ENCODE measurements around the gene PACRG. TPM values are rescaled to one million over a fixed set of nuclear protein-coding genes. Genes with fewer than 3 reads are reported as not detected.

The PACRG gene
- polyA plus RNA-seq, 1 of the 3 experiments (the other 2 are of a cell fraction), result 0.56 TPM

DNA sequence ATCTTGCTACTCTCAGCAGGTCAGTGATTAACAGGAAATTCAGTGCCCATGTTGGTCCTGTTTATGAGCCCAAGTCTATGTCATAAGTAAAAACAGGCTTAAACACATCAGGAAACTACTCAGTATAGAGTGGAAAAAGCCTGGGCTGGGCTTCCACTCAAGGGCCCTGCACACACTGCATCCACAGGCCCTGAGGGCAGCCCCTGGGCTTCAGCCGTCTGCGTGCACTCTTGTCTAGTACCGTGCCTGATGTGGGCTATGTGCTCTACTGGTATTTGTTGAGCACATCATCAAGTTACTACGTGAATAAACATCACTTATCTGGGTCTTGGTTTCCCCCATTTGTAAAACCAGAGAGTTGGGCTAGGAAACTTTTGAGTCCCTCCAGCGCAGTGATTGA is 135.2 kb downstream of the PACRG start (continued):
- no peak for TF ChIP-seq EZH2phosphoT487 (IDR thresholded peaks at IDR 0.05; ENCODE audit: borderline replicate concordance, low read depth)
- no peak for TF ChIP-seq FOXJ3 (CRISPR knock-in tag; IDR thresholded peaks at IDR 0.05)
- no peak for TF ChIP-seq POLR2AphosphoS5 (IDR thresholded peaks at IDR 0.05; ENCODE audit: low read depth, low read length)
- no peak for TF ChIP-seq GABPA (IDR thresholded peaks at IDR 0.05; ENCODE audit: low read depth)
- TF ChIP-seq TEAD4 (IDR thresholded peaks at IDR 0.05; ENCODE audit: borderline replicate concordance, insufficient read depth), result no peak
- no peak for TF ChIP-seq EP300 (IDR thresholded peaks at IDR 0.05; ENCODE audit: borderline replicate concordance in 1 of 2, low read depth in 1 of 2, low read length in 1 of 2)
- no peak for TF ChIP-seq FOXM1 (IDR thresholded peaks at IDR 0.05; ENCODE audit: low read depth)
- TF ChIP-seq RFX5 (IDR thresholded peaks at IDR 0.05; ENCODE audit: low read length), result no peak
- TF ChIP-seq, protein P1, sequence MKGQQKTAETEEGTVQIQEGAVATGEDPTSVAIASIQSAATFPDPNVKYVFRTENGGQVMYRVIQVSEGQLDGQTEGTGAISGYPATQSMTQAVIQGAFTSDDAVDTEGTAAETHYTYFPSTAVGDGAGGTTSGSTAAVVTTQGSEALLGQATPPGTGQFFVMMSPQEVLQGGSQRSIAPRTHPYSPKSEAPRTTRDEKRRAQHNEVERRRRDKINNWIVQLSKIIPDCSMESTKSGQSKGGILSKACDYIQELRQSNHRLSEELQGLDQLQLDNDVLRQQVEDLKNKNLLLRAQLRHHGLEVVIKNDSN (IDR thresholded peaks at IDR 0.05; ENCODE audit: borderline replicate concordance, low read depth), result no peak
- TF ChIP-seq MXI1 (IDR thresholded peaks at IDR 0.05; ENCODE audit: low read depth, low read length), result no peak
- TF ChIP-seq GATA2 (CRISPR knock-in tag; IDR thresholded peaks at IDR 0.05), result no peak
- no peak for TF ChIP-seq MEF2A (IDR thresholded peaks at IDR 0.05; ENCODE audit: borderline replicate concordance, low read depth)

- H3K27ac ChIP-seq (ENCODE audit: low read depth in 2 of 2, low read length in 1 of 2), result no peak overlapping the region
- H3K79me2 ChIP-seq (ENCODE audit: insufficient read depth), result no peaks in the 10 kb centered on the region
- H2AFZ ChIP-seq (ENCODE audit: low read depth), result no peak overlapping the region
- no peak overlapping the region for H3K4me2 ChIP-seq
- H3K27me3 ChIP-seq (ENCODE audit: insufficient read depth), result no peaks in the 10 kb centered on the region
- ChIA-PET POLR2A (no interaction called here), CTCF (no interaction called here)
- H3K36me3 ChIP-seq (replicated peaks in 1 of 2; ENCODE audit: control insufficient read depth in 1 of 2, insufficient read depth in 2 of 2, low read length in 1 of 2), result no peaks in the 10 kb centered on the region
- H3K9me2 ChIP-seq, result no peaks in the 10 kb centered on the region
- H3K4me1 ChIP-seq (ENCODE audit: control insufficient read depth in 1 of 2, insufficient read depth in 2 of 2, low read depth in 1 of 2, low read length in 1 of 2), result peaks cover 0 to 4% of the 10 kb centered on the region in 2 experiments; a peak in 1 of 4 replicates
- H3K4me3 ChIP-seq (ENCODE audit: low read depth in 2 of 2, low read length in 1 of 2), result no peak overlapping the region
- H3K9me3 ChIP-seq, result no peaks in the 10 kb centered on the region
- H4K20me1 ChIP-seq (ENCODE audit: insufficient read depth), result no peaks in the 10 kb centered on the region
- 70% methylated on average over 1 of the region's 1 CpG for WGBS (ENCODE audit: low lambda C conversion rate)
- TF ChIP-seq TCF12 (IDR thresholded peaks at IDR 0.05) (no peak), SIN3A (IDR thresholded peaks at IDR 0.05; ENCODE audit: borderline replicate concordance, low read depth, low read length) (no peak), FOXM1 (IDR thresholded peaks at IDR 0.05; ENCODE audit: low read depth) (no peak), PBX3 (IDR thresholded peaks at IDR 0.05) (no peak), TAF1 (IDR thresholded peaks at IDR 0.05; ENCODE audit: borderline replicate concordance, low read depth, low read length) (no peak), NFIC (IDR thresholded peaks at IDR 0.05; ENCODE audit: borderline replicate concordance) (no peak), ZBTB33 (IDR thresholded peaks at IDR 0.05; ENCODE audit: borderline replicate concordance, low read depth) (no peak), MXI1 (IDR thresholded peaks at IDR 0.05; ENCODE audit: low read depth, low read length) (no peak)
- no peaks in the 10 kb centered on the region for H3F3A ChIP-seq (replicated peaks; ENCODE audit: insufficient read depth)
- no peak overlapping the region for H3K9ac ChIP-seq
- no peak for DNase-seq
Measured at GRCh38 chr6:162863821-162864220, 136.0 kb downstream of the PACRG start.
